OCI-LY3 (cell line): ENCODE measurements around the gene CDH18.

Experiments used
- H2AFZ ChIP-seq: fragments of 200-600, 300-600 bp; shearing (Covaris generic); 2 replicates; pipeline ENCODE4 v1.6.0; 2014; ENCODE audit warnings: antibody characterized with exemption, low read depth, low read length
- H3K27ac ChIP-seq: fragments of 200-600, 300-600 bp; sonication (generic); 2 replicates; pipeline ENCODE4 v1.5.1; 2014; ENCODE audit warnings: mild to moderate bottlenecking, low read length, moderate library complexity, mixed read lengths
- H3K27me3 ChIP-seq: fragments of 200-600, 300-600 bp; sonication (generic); 2 replicates; pipeline ENCODE4 v1.6.1; 2014; ENCODE audit warnings: low read depth, low read length, mixed read lengths
- H3K36me3 ChIP-seq: fragments of 200-600, 300-600 bp; sonication (generic); replicated peaks from 2 replicates; pipeline ENCODE3; 2014; ENCODE audit warnings: low read depth, low read length, mixed read lengths
- H3K4me1 ChIP-seq: fragments of 300-600, 200-600 bp; sonication (generic); 2 replicates; pipeline ENCODE4 v1.6.1; 2014; ENCODE audit warnings: low read length, mixed read lengths
- H3K4me2 ChIP-seq: fragments of 200-600, 300-600 bp; sonication (generic); 2 replicates; pipeline ENCODE4 v1.6.1; 2014; ENCODE audit warnings: low read length, mixed read lengths
- H3K4me3 ChIP-seq: fragments of 300-600, 200-600 bp; sonication (generic); 2 replicates; pipeline ENCODE4 v1.5.1; 2014; ENCODE audit warnings: antibody characterized with exemption, mild to moderate bottlenecking, low read length, moderate library complexity
- H3K79me2 ChIP-seq: fragments of 300-600, 200-600 bp; shearing (Covaris generic); 2 replicates; pipeline ENCODE4 v1.6.1; 2014; ENCODE audit warnings: mild to moderate bottlenecking, low read length, mixed read lengths
- H3K9ac ChIP-seq: fragments of 300-600, 200-600 bp; shearing (Covaris generic); 2 replicates; pipeline ENCODE4 v1.6.0; 2014; ENCODE audit warnings: mild to moderate bottlenecking, low read length, moderate library complexity
- H3K9me3 ChIP-seq: fragments of 200-600, 300-600 bp; shearing (Covaris generic); 2 replicates; pipeline ENCODE4 v1.6.1; 2014; ENCODE audit warnings: low read length, mixed read lengths; ENCODE audit not compliant: insufficient read depth
- H4K20me1 ChIP-seq: fragments of 200-600, 300-600 bp; sonication (generic); 2 replicates; pipeline ENCODE4 v1.6.1; 2016; ENCODE audit warnings: low read length, mixed read lengths; ENCODE audit not compliant: insufficient read depth
- EZH2phosphoT487 ChIP-seq: fragments of 200-600 bp; shearing (Covaris generic); IDR thresholded peaks from 2 replicates; pipeline ENCODE4 v1.6.1; 2018; ENCODE audit warnings: antibody characterized with exemption, mixed run types, low read depth
- TF ChIP-seq, protein P1 (sequence below): fragments of 200-600, 300-600 bp; sonication (generic); IDR thresholded peaks from 2 replicates; pipeline ENCODE4 v1.5.1; 2014; ENCODE audit warnings: antibody characterized with exemption, low read length, low read depth

Gene CDH18

GRCh38 chr5:19424506-19424905 lies 563.5 kb downstream of the CDH18 start:
- H4K20me1 ChIP-seq: no peaks in the 10 kb centered on the region
- no peak overlapping the region for H3K9ac ChIP-seq
- H3K4me3 ChIP-seq: no peak overlapping the region
- H3K4me2 ChIP-seq: no peak overlapping the region
- TF ChIP-seq EZH2phosphoT487: no peak
- TF ChIP-seq, protein P1, sequence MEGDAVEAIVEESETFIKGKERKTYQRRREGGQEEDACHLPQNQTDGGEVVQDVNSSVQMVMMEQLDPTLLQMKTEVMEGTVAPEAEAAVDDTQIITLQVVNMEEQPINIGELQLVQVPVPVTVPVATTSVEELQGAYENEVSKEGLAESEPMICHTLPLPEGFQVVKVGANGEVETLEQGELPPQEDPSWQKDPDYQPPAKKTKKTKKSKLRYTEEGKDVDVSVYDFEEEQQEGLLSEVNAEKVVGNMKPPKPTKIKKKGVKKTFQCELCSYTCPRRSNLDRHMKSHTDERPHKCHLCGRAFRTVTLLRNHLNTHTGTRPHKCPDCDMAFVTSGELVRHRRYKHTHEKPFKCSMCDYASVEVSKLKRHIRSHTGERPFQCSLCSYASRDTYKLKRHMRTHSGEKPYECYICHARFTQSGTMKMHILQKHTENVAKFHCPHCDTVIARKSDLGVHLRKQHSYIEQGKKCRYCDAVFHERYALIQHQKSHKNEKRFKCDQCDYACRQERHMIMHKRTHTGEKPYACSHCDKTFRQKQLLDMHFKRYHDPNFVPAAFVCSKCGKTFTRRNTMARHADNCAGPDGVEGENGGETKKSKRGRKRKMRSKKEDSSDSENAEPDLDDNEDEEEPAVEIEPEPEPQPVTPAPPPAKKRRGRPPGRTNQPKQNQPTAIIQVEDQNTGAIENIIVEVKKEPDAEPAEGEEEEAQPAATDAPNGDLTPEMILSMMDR: no peak
- H3K79me2 ChIP-seq: no peaks in the 10 kb centered on the region
- no peak overlapping the region for H3K27ac ChIP-seq
- no peak overlapping the region for H2AFZ ChIP-seq
- H3K9me3 ChIP-seq: no peaks in the 10 kb centered on the region
- no peaks in the 10 kb centered on the region for H3K36me3 ChIP-seq
- no peaks in the 10 kb centered on the region for H3K27me3 ChIP-seq
- no peaks in the 10 kb centered on the region for H3K4me1 ChIP-seq
